HEK293 (cell line): ENCODE results near the gene PTGFRN.

ENCODE experiments used
- KLF8 ChIP-seq: fragments of 450-650 bp; formaldehyde crosslinking; IDR thresholded peaks from 2 replicates; pipeline ENCODE4 v1.5.1; 2016; ENCODE audit warnings: missing biosample characterization, missing genetic modification characterization
- RBAK ChIP-seq: fragments of 450-650 bp; formaldehyde crosslinking; IDR thresholded peaks from 2 replicates; pipeline ENCODE4 v1.5.1; 2016; ENCODE audit warnings: missing biosample characterization, missing genetic modification characterization
- REPIN1 ChIP-seq: fragments of 450-650 bp; formaldehyde crosslinking; IDR thresholded peaks from 2 replicates; pipeline ENCODE4 v1.5.1; 2017; ENCODE audit warnings: missing biosample characterization, missing genetic modification characterization, low read depth
- TRIM28 ChIP-seq: IDR thresholded peaks from 2 replicates; pipeline ENCODE4 v1.6.1; 2011; ENCODE audit warnings: low read length, control low read depth, borderline replicate concordance
- ZFP41 ChIP-seq: fragments of 450-650 bp; formaldehyde crosslinking; IDR thresholded peaks from 2 replicates; pipeline ENCODE4 v1.5.1; 2016; ENCODE audit warnings: missing biosample characterization, missing genetic modification characterization, borderline replicate concordance
- ZNF184 ChIP-seq: fragments of 450-650 bp; IDR thresholded peaks from 2 replicates; pipeline ENCODE4 v1.5.1; 2018; ENCODE audit warnings: missing biosample characterization, mild to moderate bottlenecking, missing genetic modification characterization
- ZNF248 ChIP-seq: fragments of 450-650 bp; formaldehyde crosslinking; IDR thresholded peaks from 2 replicates; pipeline ENCODE4 v1.5.1; 2017; ENCODE audit warnings: missing biosample characterization, missing genetic modification characterization
- ZNF341 ChIP-seq: fragments of 450-650 bp; formaldehyde crosslinking; IDR thresholded peaks from 2 replicates; pipeline ENCODE4; 2016; ENCODE audit warnings: low read depth, missing biosample characterization, missing genetic modification characterization
- ZNF37A ChIP-seq: fragments of 450-650 bp; IDR thresholded peaks from 2 replicates; pipeline ENCODE4 v1.5.1; 2018; ENCODE audit warnings: missing biosample characterization, missing genetic modification characterization
- ZNF416 ChIP-seq: fragments of 450-650 bp; formaldehyde crosslinking; IDR thresholded peaks from 2 replicates; pipeline ENCODE4 v1.5.1; 2016; ENCODE audit warnings: missing biosample characterization, missing genetic modification characterization
- ZNF544 ChIP-seq: fragments of 450-650 bp; formaldehyde crosslinking; IDR thresholded peaks from 2 replicates; pipeline ENCODE4 v1.5.0; 2017; ENCODE audit warnings: missing biosample characterization, missing genetic modification characterization
- ZNF585B ChIP-seq: fragments of 450-650 bp; formaldehyde crosslinking; IDR thresholded peaks from 2 replicates; pipeline ENCODE4 v1.5.1; 2016; ENCODE audit warnings: missing biosample characterization, missing genetic modification characterization
- ZNF623 ChIP-seq: fragments of 450-650 bp; formaldehyde crosslinking; IDR thresholded peaks from 2 replicates; pipeline ENCODE4 v1.5.1; 2016; ENCODE audit warnings: missing biosample characterization, missing genetic modification characterization
- ZNF76 ChIP-seq: fragments of 450-650 bp; formaldehyde crosslinking; IDR thresholded peaks from 2 replicates; pipeline ENCODE4; 2016; ENCODE audit warnings: low read depth, missing biosample characterization, missing genetic modification characterization, borderline replicate concordance
- TF ChIP-seq, protein P1 (sequence below): fragments of 450-650 bp; formaldehyde crosslinking; IDR thresholded peaks from 2 replicates; pipeline ENCODE4 v1.5.1; 2016; ENCODE audit warnings: missing biosample characterization, missing genetic modification characterization, low read depth
- TF ChIP-seq, protein P2 (sequence below): fragments of 450-650 bp; formaldehyde crosslinking; IDR thresholded peaks from 2 replicates; pipeline ENCODE4 v1.5.1; 2016; ENCODE audit warnings: missing biosample characterization, missing genetic modification characterization
- TF ChIP-seq, protein P3 (sequence below): fragments of 450-650 bp; formaldehyde crosslinking; IDR thresholded peaks from 2 replicates; pipeline ENCODE4 v1.5.1; 2017; ENCODE audit warnings: missing biosample characterization, mild to moderate bottlenecking, missing genetic modification characterization, moderate library complexity
- TF ChIP-seq, protein P4 (sequence below): fragments of 450-650 bp; formaldehyde crosslinking; IDR thresholded peaks from 2 replicates; pipeline ENCODE4 v1.5.1; 2016; ENCODE audit warnings: missing biosample characterization, missing genetic modification characterization
- TF ChIP-seq, protein P5 (sequence below): fragments of 450-650 bp; IDR thresholded peaks from 2 replicates; pipeline ENCODE4 v1.5.1; 2018; ENCODE audit warnings: missing biosample characterization, missing genetic modification characterization
- TF ChIP-seq, protein P6 (sequence below): fragments of 450-650 bp; formaldehyde crosslinking; IDR thresholded peaks from 2 replicates; pipeline ENCODE4 v1.5.1; 2017; ENCODE audit warnings: missing biosample characterization, missing genetic modification characterization
- TF ChIP-seq, protein P7 (sequence below): fragments of 450-650 bp; formaldehyde crosslinking; IDR thresholded peaks from 2 replicates; pipeline ENCODE4 v1.5.1; 2016; ENCODE audit warnings: missing biosample characterization, missing genetic modification characterization, borderline replicate concordance

Gene PTGFRN

DNA sequence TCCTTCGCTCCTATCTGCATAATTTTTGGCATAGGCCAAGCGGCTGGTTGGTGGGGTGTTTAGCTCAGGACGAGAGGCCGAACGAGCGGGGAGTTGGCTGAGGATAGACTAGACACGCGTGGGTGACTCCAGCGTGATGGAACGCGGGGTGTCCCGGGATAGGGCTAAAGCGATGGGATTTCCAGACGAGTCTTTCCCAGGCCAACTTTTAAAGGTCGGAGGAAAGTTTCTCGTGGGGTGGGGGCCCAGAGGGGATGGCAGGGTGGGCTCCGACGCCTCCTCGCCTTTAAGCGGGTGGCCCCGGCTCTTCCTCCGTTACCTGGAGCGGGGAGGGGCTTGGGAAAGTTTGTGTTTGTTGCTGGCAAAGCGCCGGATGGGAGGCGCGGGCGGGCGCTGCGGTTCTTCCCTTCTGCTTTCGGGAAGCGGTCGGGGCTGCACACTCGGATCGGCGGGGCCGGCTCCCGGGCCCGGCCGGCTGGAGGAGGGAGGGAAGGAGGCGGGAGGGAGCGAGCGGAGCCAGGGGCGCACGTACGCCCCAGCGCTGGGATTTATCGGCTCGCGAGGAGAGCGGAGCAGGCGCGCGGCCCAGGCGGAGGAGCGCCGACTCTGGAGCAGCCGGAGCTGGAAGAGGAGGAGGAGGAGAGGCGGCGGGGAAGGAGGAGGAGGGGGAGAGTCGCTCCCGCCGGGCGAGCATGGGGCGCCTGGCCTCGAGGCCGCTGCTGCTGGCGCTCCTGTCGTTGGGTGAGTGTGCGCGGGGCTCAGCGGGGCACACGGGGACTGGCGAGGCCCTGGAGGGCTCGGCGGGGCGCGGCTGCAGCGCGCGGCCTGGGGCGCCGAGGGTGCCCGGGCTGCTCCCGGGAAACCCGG lies at the start of gene PTGFRN (continued):
- TF ChIP-seq, protein P1, sequence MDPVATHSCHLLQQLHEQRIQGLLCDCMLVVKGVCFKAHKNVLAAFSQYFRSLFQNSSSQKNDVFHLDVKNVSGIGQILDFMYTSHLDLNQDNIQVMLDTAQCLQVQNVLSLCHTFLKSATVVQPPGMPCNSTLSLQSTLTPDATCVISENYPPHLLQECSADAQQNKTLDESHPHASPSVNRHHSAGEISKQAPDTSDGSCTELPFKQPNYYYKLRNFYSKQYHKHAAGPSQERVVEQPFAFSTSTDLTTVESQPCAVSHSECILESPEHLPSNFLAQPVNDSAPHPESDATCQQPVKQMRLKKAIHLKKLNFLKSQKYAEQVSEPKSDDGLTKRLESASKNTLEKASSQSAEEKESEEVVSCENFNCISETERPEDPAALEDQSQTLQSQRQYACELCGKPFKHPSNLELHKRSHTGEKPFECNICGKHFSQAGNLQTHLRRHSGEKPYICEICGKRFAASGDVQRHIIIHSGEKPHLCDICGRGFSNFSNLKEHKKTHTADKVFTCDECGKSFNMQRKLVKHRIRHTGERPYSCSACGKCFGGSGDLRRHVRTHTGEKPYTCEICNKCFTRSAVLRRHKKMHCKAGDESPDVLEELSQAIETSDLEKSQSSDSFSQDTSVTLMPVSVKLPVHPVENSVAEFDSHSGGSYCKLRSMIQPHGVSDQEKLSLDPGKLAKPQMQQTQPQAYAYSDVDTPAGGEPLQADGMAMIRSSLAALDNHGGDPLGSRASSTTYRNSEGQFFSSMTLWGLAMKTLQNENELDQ (tag by site-specific recombination) = no peak
- TF ChIP-seq ZNF585B (no peak), REPIN1 (tag by site-specific recombination) (no peak), ZNF76 (tag by site-specific recombination) (no peak; the same call in 1 of the 2 replicates), KLF8 (peak; percentile 62; the same call in 1 of the 2 replicates), ZFP41 (tag by site-specific recombination) (no peak), ZNF248 (tag by site-specific recombination) (no peak), TRIM28 (no peak), ZNF37A (tag by site-specific recombination) (0 out of 2 replicates have a peak, but pooled peaks have one; percentile 38), ZNF184 (tag by site-specific recombination) (no peak), ZNF341 (tag by site-specific recombination) (peak; percentile 96), ZNF623 (tag by site-specific recombination) (no peak), RBAK (tag by site-specific recombination) (no peak), ZNF416 (no peak), ZNF544 (no peak)
- TF ChIP-seq, protein P2, sequence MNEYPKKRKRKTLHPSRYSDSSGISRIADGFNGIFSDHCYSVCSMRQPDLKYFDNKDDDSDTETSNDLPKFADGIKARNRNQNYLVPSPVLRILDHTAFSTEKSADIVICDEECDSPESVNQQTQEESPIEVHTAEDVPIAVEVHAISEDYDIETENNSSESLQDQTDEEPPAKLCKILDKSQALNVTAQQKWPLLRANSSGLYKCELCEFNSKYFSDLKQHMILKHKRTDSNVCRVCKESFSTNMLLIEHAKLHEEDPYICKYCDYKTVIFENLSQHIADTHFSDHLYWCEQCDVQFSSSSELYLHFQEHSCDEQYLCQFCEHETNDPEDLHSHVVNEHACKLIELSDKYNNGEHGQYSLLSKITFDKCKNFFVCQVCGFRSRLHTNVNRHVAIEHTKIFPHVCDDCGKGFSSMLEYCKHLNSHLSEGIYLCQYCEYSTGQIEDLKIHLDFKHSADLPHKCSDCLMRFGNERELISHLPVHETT = no peak
- TF ChIP-seq, protein P3, sequence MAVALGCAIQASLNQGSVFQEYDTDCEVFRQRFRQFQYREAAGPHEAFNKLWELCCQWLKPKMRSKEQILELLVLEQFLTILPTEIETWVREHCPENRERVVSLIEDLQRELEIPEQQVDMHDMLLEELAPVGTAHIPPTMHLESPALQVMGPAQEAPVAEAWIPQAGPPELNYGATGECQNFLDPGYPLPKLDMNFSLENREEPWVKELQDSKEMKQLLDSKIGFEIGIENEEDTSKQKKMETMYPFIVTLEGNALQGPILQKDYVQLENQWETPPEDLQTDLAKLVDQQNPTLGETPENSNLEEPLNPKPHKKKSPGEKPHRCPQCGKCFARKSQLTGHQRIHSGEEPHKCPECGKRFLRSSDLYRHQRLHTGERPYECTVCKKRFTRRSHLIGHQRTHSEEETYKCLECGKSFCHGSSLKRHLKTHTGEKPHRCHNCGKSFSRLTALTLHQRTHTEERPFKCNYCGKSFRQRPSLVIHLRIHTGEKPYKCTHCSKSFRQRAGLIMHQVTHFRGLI = no peak
- TF ChIP-seq, protein P4, sequence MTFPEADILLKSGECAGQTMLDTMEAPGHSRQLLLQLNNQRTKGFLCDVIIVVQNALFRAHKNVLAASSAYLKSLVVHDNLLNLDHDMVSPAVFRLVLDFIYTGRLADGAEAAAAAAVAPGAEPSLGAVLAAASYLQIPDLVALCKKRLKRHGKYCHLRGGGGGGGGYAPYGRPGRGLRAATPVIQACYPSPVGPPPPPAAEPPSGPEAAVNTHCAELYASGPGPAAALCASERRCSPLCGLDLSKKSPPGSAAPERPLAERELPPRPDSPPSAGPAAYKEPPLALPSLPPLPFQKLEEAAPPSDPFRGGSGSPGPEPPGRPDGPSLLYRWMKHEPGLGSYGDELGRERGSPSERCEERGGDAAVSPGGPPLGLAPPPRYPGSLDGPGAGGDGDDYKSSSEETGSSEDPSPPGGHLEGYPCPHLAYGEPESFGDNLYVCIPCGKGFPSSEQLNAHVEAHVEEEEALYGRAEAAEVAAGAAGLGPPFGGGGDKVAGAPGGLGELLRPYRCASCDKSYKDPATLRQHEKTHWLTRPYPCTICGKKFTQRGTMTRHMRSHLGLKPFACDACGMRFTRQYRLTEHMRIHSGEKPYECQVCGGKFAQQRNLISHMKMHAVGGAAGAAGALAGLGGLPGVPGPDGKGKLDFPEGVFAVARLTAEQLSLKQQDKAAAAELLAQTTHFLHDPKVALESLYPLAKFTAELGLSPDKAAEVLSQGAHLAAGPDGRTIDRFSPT = no peak
- TF ChIP-seq, protein P5, sequence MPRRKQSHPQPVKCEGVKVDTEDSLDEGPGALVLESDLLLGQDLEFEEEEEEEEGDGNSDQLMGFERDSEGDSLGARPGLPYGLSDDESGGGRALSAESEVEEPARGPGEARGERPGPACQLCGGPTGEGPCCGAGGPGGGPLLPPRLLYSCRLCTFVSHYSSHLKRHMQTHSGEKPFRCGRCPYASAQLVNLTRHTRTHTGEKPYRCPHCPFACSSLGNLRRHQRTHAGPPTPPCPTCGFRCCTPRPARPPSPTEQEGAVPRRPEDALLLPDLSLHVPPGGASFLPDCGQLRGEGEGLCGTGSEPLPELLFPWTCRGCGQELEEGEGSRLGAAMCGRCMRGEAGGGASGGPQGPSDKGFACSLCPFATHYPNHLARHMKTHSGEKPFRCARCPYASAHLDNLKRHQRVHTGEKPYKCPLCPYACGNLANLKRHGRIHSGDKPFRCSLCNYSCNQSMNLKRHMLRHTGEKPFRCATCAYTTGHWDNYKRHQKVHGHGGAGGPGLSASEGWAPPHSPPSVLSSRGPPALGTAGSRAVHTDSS = peak; percentile 73
- TF ChIP-seq, protein P6, sequence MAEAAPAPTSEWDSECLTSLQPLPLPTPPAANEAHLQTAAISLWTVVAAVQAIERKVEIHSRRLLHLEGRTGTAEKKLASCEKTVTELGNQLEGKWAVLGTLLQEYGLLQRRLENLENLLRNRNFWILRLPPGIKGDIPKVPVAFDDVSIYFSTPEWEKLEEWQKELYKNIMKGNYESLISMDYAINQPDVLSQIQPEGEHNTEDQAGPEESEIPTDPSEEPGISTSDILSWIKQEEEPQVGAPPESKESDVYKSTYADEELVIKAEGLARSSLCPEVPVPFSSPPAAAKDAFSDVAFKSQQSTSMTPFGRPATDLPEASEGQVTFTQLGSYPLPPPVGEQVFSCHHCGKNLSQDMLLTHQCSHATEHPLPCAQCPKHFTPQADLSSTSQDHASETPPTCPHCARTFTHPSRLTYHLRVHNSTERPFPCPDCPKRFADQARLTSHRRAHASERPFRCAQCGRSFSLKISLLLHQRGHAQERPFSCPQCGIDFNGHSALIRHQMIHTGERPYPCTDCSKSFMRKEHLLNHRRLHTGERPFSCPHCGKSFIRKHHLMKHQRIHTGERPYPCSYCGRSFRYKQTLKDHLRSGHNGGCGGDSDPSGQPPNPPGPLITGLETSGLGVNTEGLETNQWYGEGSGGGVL (tag by site-specific recombination) = peak; percentile 77
- TF ChIP-seq, protein P7, sequence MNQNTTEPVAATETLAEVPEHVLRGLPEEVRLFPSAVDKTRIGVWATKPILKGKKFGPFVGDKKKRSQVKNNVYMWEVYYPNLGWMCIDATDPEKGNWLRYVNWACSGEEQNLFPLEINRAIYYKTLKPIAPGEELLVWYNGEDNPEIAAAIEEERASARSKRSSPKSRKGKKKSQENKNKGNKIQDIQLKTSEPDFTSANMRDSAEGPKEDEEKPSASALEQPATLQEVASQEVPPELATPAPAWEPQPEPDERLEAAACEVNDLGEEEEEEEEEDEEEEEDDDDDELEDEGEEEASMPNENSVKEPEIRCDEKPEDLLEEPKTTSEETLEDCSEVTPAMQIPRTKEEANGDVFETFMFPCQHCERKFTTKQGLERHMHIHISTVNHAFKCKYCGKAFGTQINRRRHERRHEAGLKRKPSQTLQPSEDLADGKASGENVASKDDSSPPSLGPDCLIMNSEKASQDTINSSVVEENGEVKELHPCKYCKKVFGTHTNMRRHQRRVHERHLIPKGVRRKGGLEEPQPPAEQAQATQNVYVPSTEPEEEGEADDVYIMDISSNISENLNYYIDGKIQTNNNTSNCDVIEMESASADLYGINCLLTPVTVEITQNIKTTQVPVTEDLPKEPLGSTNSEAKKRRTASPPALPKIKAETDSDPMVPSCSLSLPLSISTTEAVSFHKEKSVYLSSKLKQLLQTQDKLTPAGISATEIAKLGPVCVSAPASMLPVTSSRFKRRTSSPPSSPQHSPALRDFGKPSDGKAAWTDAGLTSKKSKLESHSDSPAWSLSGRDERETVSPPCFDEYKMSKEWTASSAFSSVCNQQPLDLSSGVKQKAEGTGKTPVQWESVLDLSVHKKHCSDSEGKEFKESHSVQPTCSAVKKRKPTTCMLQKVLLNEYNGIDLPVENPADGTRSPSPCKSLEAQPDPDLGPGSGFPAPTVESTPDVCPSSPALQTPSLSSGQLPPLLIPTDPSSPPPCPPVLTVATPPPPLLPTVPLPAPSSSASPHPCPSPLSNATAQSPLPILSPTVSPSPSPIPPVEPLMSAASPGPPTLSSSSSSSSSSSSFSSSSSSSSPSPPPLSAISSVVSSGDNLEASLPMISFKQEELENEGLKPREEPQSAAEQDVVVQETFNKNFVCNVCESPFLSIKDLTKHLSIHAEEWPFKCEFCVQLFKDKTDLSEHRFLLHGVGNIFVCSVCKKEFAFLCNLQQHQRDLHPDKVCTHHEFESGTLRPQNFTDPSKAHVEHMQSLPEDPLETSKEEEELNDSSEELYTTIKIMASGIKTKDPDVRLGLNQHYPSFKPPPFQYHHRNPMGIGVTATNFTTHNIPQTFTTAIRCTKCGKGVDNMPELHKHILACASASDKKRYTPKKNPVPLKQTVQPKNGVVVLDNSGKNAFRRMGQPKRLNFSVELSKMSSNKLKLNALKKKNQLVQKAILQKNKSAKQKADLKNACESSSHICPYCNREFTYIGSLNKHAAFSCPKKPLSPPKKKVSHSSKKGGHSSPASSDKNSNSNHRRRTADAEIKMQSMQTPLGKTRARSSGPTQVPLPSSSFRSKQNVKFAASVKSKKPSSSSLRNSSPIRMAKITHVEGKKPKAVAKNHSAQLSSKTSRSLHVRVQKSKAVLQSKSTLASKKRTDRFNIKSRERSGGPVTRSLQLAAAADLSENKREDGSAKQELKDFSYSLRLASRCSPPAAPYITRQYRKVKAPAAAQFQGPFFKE = no peak
